Endothelial cell of umbilical vein (primary cell): ENCODE data around the gene TCERG1L. TPM values are rescaled to one million over a fixed set of nuclear protein-coding genes. Genes with fewer than 3 reads are reported as not detected.

Source experiments
- BruUV-seq: library from RNA; stranded (reverse); fragments of 400-500 nt; replicated peaks from 2 replicates; lab custom pipeline; 2021; lab: Mats Ljungman, UMichigan
- CTCF ChIA-PET: fragments of 300-600, 350-600 bp; sonication (Branson Sonifier 250); formaldehyde crosslinking; loops from one replicate; lab custom pipeline; 2021; ENCODE audit warnings: antibody characterized with exemption, inconsistent platforms; lab: Charles Lee
- POLR2A ChIA-PET: fragments of 300-600, 350-600 bp; sonication (Branson Sonifier 250); formaldehyde crosslinking; loops from one replicate; lab custom pipeline; 2021; ENCODE audit warnings: antibody characterized with exemption, inconsistent platforms; lab: Charles Lee
- DNase-seq: peaks from one replicate; pipeline ENCODE4 v3.0.0-alpha.2; 2011; ENCODE audit warnings: low read depth, low spot score
- FAIRE-seq: peaks from 2 replicates; lab custom pipeline; 2011; peaks lifted over from hg19 to GRCh38; lab: Jason Lieb, UNC
- H2AFZ ChIP-seq: 2 replicates; pipeline ENCODE4 v1.6.0; 2012; ENCODE audit warnings: low read depth, low read length, control low read depth, inconsistent platforms
- H3K27ac ChIP-seq: 2 replicates; pipeline ENCODE4 v1.5.1; 2011; ENCODE audit warnings: low read depth, mild to moderate bottlenecking, control low read depth, low read length, moderate library complexity; ENCODE audit not compliant: insufficient read depth
- H3K27me3 ChIP-seq, 2 experiments: 2 replicates each; pipeline versions ENCODE4 v1.6.0 to v1.6.1; 2011; ENCODE audit warnings: low read length in 2 of 2, mixed read lengths in 1 of 2; ENCODE audit not compliant: control insufficient read depth in 2 of 2, insufficient read depth in 2 of 2
- H3K36me3 ChIP-seq, 2 experiments: 2 replicates in 1 of 2; 3 replicates in 1 of 2; pipeline ENCODE4 v1.5.1; 2011; ENCODE audit warnings: low read length in 2 of 2, mild to moderate bottlenecking in 1 of 2, moderate library complexity in 1 of 2; ENCODE audit not compliant: control insufficient read depth in 2 of 2, insufficient read depth in 2 of 2; ENCODE audit errors: extremely low read depth in 1 of 2
- H3K4me1 ChIP-seq: 3 replicates; pipeline ENCODE4 v1.5.1; 2011; ENCODE audit warnings: mild to moderate bottlenecking, low read length; ENCODE audit not compliant: control insufficient read depth, insufficient read depth; ENCODE audit errors: extremely low read depth
- H3K4me2 ChIP-seq: 2 replicates; pipeline ENCODE4 v1.6.1; 2011; ENCODE audit warnings: low read length, control low read depth, mixed read lengths; ENCODE audit not compliant: insufficient read depth
- H3K4me3 ChIP-seq, 3 experiments: fragments of 200-600 bp in 1 of 3; sonication (generic), shearing (Covaris generic) in 1 of 3; replicated peaks in 1 of 3; 2 replicates each; pipeline ENCODE4 v1.5.1; 2011 to 2016; ENCODE audit warnings: control low read depth in 3 of 3, low read length in 3 of 3, mild to moderate bottlenecking in 2 of 3, inconsistent platforms in 1 of 3, low read depth in 1 of 3, moderate library complexity in 1 of 3; ENCODE audit not compliant: insufficient read depth in 1 of 3
- H3K79me2 ChIP-seq: 2 replicates; pipeline ENCODE4 v1.6.0; 2012; ENCODE audit warnings: low read length, inconsistent platforms; ENCODE audit not compliant: control insufficient read depth, insufficient read depth
- H3K9ac ChIP-seq: replicated peaks from 2 replicates; pipeline ENCODE3; 2011; ENCODE audit warnings: low read length, control low read depth; ENCODE audit not compliant: insufficient read depth; ENCODE audit errors: extremely low read depth
- H3K9me1 ChIP-seq: replicated peaks from 3 replicates; pipeline ENCODE4 v1.6.0; 2011; ENCODE audit warnings: mild to moderate bottlenecking, low read length; ENCODE audit not compliant: control insufficient read depth, insufficient read depth; ENCODE audit errors: extremely low read depth
- H3K9me3 ChIP-seq: replicated peaks from 2 replicates; pipeline ENCODE4 v1.5.1; 2012; ENCODE audit warnings: low read length, inconsistent platforms; ENCODE audit not compliant: control insufficient read depth, insufficient read depth
- H4K20me1 ChIP-seq: replicated peaks from 2 replicates; pipeline ENCODE3; 2011; ENCODE audit warnings: mild to moderate bottlenecking, low read length; ENCODE audit not compliant: control insufficient read depth, insufficient read depth; ENCODE audit errors: extremely low read depth
- EZH2 ChIP-seq: IDR thresholded peaks from 2 replicates; pipeline ENCODE4 v1.6.1; 2012; ENCODE audit warnings: borderline replicate concordance, low read depth, mild to moderate bottlenecking, moderate library complexity, low read length, inconsistent platforms; ENCODE audit not compliant: severe bottlenecking
- FOS ChIP-seq: IDR thresholded peaks from 2 replicates; pipeline ENCODE4 v1.6.1; 2011; ENCODE audit warnings: mild to moderate bottlenecking, low read length, moderate library complexity, borderline replicate concordance; ENCODE audit not compliant: insufficient read depth
- GATA2 ChIP-seq: IDR thresholded peaks from 2 replicates; pipeline ENCODE4 v1.7.0; 2011; ENCODE audit warnings: low read depth, mild to moderate bottlenecking, moderate library complexity, mixed read lengths, low read length; ENCODE audit not compliant: insufficient read length, insufficient read depth
- JUN ChIP-seq: IDR thresholded peaks from 2 replicates; pipeline ENCODE4 v1.6.1; 2011; ENCODE audit warnings: borderline replicate concordance, low read depth; ENCODE audit not compliant: insufficient read length, insufficient read depth
- MAX ChIP-seq: IDR thresholded peaks from 2 replicates; pipeline ENCODE4 v1.6.1; 2011; ENCODE audit not compliant: insufficient read depth, insufficient read length
- MYC ChIP-seq: IDR thresholded peaks from one replicate; pipeline ENCODE4 v1.6.1; 2011; ENCODE audit warnings: mild to moderate bottlenecking, low read depth, low read length
- POLR2A ChIP-seq: IDR thresholded peaks from 2 replicates; pipeline ENCODE4 v1.6.1; 2012; ENCODE audit warnings: low read depth, mild to moderate bottlenecking, control low read depth, low read length
- dilution Hi-C: fragments of 300-500 bp; cut with MboI; formaldehyde crosslinking; loops from one replicate; pipeline ENCODE4 v1.15.0; 2019; ENCODE audit warnings: low sequenced_read_pairs; ENCODE audit not compliant: extremely low pct_ligation_motif_present
- intact Hi-C: fragments of 100-400 bp; cut with micrococcal nuclease; formaldehyde crosslinking; loops from one replicate; pipeline ENCODE4 v1.10.0; 2022
- polyA plus RNA-seq, 4 experiments: library from polyadenylated mRNA; depleted of rRNA in 3 of 4; stranded (reverse) in 3 of 4; unstranded in 1 of 4; fragments of >200 nt; gene quantifications; 2 replicates each; pipeline versions ENCODE4 v1.2.1 to v1.2.3, GENCODE V29; 2011 to 2012; ENCODE audit warnings: missing spikeins in 1 of 4
- total RNA-seq: library from RNA; stranded (reverse); gene quantifications from 2 replicates; pipeline ENCODE4 v1.2.3, GENCODE V29; 2021

The TCERG1L gene
- total and polyA plus RNA-seq, 2 donors (not counting 3 experiments of a cell fraction or from before 2014, with no cell fraction given), result not detected

DNA sequence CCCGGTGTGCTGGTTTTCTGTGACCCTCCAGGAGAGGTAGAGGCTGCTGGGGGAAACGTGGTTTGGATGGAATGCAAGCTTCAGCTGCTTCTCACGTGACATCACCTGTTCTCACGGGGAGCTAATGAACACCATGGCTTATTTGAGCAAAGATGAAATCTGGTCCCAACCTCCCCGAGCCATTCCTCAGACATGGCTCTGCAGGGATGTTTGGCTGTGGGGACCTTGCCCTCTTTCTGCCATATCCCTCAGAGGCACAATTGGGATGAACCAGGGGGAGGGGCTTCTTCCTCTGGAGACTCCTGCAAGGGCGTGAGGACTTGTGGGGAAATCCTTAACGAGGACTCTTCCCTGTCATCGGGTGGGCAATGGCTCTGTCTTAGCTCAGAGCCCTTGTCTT is 236.8 kb downstream of the TCERG1L start:
- H3K9me3 ChIP-seq, result peaks cover 8% of the 10 kb centered on the region
- no TSS peak for BruUV-seq
- ChIA-PET POLR2A (no interaction called here), CTCF (no interaction called here)
- no peak overlapping the region for H3K4me3 ChIP-seq
- DNase-seq (no peak), FAIRE-seq (no peak)
- H3K79me2 ChIP-seq, result no peaks in the 10 kb centered on the region
- no peaks in the 10 kb centered on the region for H4K20me1 ChIP-seq
- no peak overlapping the region for H2AFZ ChIP-seq
- H3K9ac ChIP-seq, result no peak overlapping the region
- dilution Hi-C loops (no loop called here), intact Hi-C loops (no loop called here)
- H3K27me3 ChIP-seq, result no peaks in the 10 kb centered on the region
- H3K36me3 ChIP-seq, result no peaks in the 10 kb centered on the region
- no peaks in the 10 kb centered on the region for H3K9me1 ChIP-seq
- no peaks in the 10 kb centered on the region for H3K4me1 ChIP-seq
- no peak for TF ChIP-seq MYC
- TF ChIP-seq MAX, result no peak
- no peak for TF ChIP-seq GATA2
- no peak for TF ChIP-seq EZH2
- no peak for TF ChIP-seq FOS
- TF ChIP-seq POLR2A, result no peak
- H3K27ac ChIP-seq, result no peak overlapping the region
- H3K4me2 ChIP-seq, result no peak overlapping the region

DNA sequence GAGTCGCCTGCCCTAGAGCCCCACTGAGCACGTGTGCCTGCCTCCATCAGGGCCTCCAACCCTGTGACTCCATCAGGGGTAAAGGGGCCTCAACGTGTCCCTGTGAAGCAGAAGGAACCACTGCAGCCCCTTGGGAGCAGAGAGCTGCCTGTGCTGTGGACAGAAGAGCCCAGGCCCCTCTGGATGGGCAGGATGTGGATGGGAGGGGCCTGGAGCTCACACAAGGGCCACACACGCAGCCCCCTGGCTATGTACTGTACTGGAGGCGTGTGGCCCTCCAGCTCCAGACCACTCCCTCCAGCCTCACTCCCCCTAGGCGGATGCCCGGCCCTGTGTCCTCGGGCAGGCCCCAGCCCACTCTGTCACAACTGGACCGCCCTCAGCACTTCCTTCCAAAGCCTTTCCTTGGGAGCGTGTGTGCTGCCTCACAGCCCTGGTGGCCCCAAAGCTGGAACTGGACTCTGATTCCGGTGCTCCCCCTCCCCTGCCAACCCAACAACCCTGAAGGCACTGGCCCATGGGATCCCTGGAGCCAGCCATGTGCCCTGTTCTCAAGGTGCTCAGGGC is 238.0 kb downstream of the TCERG1L start:
- dilution Hi-C loops, result no loop called here
- FAIRE-seq, result no peak
- peaks cover 8% of the 10 kb centered on the region for H3K9me3 ChIP-seq

More for the DNA sequence above, 238.0 kb downstream of the TCERG1L start:
- no peak for TF ChIP-seq MAX
- no peak for TF ChIP-seq JUN
- no peaks in the 10 kb centered on the region for H4K20me1 ChIP-seq
- no peak for DNase-seq
- ChIA-PET CTCF (no interaction called here), POLR2A (no interaction called here)
- intact Hi-C loops, result no loop called here
- H3K36me3 ChIP-seq, result no peaks in the 10 kb centered on the region
- H3K9me1 ChIP-seq, result no peaks in the 10 kb centered on the region
- no peak overlapping the region for H3K27ac ChIP-seq
- no TSS peak for BruUV-seq
- H3K4me2 ChIP-seq, result no peak overlapping the region
- H3K27me3 ChIP-seq, result no peaks in the 10 kb centered on the region
- H3K79me2 ChIP-seq, result no peaks in the 10 kb centered on the region
- H3K9ac ChIP-seq, result no peak overlapping the region
- H2AFZ ChIP-seq, result no peak overlapping the region
- H3K4me1 ChIP-seq, result no peaks in the 10 kb centered on the region
- H3K4me3 ChIP-seq, result no peak overlapping the region
